Activated gamma-delta T cell treated with anti-CD3 and anti-CD28 coated beads, Interleukin-2, amount 50 U/mL, for 16 hours (primary cell): ENCODE results near the gene CDK17.
"Not testable (repeated sequence)": the region's sequence is repeated elsewhere in the genome, so short reads cannot be mapped to it uniquely, and the experiment has no call there.

Experiments
- DNase-seq: peaks from one replicate; pipeline ENCODE4 v3.0.0-alpha.2; 2020; ENCODE audit warnings: low read depth

CDK17 gene

DNA sequence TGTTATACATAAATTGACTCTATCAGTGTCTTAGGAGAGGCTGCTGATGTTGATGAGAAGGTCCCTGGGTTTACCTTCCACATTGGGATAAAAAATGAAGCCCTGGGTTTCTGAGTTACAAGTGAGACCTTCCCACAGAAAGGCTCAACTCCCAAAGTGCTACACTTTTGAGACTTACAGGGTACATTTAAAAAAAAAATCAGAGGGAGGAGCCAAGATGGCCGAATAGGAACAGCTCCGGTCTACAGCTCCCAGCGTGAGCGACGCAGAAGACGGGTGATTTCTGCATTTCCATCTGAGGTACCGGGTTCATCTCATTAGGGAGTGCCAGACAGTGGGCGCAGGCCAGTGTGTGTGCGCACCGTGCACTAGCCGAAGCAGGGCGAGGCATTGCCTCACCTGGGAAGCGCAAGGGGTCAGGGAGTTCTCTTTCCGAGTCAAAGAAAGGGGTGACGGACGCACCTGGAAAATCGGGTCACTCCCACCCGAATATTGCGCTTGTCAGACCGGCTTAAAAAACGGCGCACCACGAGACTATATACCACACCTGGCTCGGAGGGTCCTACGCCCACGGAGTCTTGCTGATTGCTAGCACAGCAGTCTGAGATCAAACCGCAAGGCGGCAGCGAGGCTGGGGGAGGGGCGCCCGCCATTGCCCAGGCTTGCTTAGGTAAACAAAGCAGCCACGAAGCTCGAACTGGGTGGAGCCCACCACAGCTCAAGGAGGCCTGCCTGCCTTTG is 84.3 kb downstream of the CDK17 start:
- not testable (repeated sequence) for DNase-seq

DNA sequence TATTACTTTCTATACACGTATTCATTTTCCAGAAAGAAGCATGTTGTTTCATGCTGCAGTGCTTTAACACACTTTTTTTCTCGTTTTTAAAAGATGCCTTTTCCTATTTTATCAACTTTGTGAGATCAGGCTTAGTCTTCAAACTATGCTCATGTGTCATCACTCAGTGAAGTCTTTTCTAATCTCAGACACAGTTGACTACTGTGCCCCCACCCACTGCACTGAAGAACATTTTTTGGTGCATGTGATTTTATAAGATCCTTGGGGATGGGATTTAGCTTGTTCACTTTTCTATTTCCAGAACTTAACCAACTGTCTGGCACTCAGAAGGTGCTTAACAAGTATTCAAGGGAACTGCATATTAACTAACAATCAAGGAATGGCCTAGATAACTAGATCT is 85.5 kb downstream of the CDK17 start:
- no peak for DNase-seq

DNA sequence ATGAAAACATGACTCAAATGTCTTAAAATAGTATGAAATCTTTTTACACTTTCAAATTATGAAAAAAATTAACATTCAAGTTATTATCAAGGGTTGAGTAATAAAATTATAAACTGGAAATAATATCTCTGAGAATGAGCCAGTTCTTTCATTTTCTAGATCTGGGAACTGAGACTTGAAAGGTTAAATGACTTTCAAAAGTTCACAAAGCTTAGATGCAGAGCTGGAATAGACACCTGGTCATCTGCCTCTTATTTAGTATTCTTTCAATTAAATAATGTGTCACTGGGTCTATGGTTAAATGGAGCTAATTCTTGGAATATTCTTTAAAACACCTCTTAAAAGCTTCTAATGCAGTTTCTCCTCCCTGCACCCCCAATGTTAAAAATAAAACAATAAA is 86.6 kb downstream of the CDK17 start:
- DNase-seq: no peak

DNA sequence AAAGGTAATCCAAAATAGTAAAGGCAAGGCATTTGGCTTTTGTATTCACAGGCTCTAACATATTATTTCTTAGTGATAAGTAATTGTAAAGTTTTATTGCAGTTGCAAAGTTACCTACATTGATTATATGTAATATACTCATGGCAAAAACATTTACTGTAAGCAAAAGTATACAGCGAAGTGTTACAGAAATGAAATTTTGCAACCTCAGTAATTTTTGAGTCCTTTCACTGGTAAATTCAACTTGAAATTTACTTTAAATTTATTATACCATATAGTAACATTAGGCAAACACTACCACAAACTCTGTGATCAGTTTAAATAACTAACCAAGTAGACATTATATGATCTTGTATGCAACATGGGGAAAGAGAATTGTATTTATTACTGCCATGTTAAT is 89.0 kb downstream of the CDK17 start:
- no peak for DNase-seq

DNA sequence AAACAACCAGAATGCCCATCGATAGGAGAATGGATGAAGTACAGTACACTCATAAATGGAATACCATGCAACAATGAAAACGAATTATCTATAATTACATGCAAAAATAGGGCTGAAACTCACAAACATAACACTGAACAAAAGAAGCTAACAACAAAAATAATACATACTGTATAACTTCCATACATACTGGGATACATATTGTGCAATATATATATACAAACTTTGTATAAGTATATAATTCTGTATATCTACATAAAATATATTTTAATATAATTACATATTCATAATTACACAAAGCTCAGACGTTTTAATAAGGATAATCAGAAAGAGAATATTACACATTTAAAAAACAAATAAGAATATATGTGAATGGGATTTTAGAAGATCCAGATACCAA is 90.2 kb downstream of the CDK17 start:
- no peak for DNase-seq

DNA sequence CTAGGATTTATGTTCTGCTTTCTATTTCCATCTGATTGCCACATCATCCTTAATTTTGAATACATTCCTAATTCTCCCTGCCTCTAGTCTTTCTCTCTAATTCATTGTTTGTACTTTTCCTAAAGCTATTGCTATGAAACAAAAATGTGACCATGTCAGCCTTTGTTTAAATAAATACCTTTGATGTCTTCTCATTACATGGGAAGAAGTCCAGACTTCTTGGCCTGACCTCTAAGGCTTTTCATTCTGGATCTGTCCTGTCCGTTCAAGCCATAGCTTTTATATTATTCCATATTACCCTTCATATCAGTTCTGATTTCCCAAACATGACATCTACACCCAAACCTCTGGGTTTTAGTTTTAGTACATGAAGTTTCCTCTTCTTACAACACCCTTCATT is 91.4 kb downstream of the CDK17 start:
- DNase-seq: no peak

DNA sequence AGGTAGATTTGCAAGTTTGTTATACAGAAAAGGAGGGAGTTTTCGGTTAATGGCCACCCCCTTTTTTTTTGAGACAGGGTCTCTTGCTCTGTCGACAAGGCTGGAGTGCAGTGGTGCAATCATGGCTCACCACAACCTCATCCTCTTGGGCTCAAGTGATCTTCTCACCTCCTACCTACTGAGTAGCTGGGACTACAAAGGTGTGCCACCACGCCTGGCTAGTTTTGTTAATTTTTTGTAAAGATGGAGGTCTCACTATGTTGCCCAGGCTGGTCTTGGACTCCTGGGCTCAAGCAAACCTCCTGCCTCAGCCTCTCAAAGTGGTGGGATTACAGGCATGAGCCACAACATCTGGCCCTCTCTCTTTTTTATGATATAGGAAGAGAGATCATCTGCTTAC is 94.6 kb downstream of the CDK17 start:
- no peak for DNase-seq

DNA sequence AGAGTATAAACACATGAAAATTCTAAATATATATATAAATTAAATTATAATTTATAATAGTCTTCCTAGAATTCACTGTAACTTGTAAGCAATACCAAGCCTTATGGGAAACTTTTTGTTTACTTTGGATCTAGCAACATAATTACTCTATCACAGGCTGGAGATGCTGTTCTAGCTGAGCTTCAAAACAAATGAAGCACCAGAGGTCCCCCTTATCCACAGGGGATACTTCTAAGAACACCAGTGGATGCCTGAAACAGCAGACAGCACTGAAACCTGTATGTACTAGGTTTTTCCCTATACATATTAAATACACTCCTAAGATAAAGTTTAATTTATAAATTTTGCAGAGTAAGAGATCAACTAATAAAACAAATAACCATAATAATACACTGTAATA is 96.6 kb downstream of the CDK17 start:
- no peak for DNase-seq

DNA sequence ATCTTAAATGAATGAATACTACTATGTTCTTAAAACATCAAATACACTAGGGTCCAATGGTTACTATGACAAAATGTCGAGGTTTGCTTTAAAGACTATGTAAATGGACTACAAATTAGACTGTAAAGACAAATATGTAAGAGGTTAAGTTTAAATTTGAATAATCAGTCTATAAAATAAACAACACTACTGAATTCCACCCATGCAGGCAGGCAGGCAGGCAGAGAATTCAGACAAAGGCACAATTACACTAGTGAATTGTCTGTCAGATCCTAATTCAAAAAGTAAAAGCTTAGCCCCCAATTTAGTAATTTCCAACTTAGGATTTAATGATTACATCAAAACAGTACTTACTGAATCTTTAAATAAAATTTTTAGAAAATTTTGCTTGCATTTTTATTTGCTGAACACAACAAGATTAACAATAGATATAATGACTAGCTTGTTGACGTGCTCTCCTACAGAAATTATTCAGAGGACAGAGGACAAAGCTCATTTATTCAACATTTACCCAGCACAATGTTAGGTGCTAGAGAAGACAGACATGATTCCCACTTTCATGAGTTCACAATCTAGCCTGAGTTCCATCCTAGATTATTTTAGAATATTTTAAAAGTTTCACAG is 97.4 kb downstream of the CDK17 start:
- no peak for DNase-seq

DNA sequence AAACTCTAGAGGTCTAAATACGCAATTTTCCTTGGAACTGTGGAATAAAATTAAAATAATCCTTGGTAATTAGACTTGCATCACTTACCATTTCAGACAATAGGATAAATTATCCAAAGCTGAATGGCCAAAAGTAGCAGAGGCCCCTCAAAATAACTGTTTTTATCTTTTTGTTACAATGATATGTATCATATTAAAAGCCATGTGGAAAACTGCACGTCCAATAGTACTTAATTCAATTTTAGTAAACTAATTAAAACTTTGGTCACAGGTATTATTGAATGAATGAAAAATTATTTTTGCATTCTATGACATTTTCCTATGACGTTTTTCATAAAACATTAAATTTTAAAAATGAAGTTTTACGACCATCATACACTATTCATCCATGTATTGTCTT is 98.5 kb downstream of the CDK17 start:
- DNase-seq: no peak

DNA sequence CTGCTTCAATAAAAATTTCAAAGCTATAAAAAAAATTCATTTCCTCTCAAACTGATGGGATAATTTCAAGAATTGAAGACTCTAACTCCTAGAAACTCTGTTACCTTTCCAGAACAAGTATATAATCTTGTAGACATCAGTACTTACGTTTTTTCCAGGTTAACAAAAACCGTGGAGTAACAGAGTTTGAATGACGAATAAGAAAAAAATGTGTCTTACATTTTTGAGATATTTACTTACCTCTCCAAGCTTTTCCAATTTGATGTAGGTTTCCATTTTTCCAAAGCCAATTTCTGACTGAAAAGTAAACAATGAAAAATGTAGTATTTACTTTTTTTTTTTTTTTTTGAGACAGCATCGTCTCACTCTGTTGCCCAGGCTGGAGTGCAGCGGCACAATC is 100.2 kb downstream of the CDK17 start:
- DNase-seq: no peak

DNA sequence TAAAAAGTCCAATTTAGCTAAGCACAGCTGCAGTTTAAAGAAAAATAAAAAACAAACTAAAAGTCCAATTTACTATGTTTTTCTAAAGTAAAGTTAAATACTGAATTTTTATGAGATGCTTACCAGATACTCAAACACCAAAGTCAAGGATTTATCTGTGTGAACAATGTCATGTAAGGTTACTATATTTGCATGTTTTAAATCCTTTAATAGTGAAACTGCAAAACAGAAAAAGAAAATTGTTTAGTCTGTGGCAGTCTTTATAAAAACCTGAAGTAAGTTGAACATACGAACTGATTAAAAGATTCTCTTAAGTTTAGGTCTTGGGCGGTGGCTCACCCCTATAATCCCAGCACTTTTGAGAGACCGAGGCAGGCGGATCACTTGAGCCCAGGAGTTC is 102.7 kb downstream of the CDK17 start:
- DNase-seq: no peak

DNA sequence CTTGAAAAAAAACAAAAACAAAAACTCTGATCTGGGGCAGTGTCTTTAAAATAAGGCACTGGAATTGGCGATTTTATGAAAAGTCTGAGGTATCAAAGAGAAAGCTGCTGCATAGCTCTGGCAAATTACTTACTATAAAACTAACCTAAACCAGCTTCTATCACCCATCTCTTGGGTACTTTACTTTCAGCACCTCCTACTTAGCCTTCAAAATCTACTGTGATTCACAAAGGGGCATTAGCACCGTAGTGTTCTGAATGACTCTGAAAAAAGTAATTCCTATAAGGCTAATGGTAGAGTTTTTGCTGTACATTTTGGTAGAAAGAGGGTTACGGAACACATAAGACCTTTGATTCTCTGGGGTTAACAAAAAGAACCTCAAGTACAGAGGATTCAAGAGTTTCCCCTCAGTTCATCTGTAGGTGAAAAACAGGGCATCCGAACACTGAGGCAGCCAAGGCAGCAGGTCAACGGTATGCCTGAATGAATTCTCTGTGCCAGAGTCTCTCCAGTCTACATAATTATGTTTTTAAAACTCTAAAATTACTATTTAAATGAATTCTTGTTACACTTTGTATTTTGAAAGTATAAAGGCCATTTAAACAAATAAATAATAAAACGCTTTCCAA is 104.6 kb downstream of the CDK17 start:
- no peak for DNase-seq

DNA sequence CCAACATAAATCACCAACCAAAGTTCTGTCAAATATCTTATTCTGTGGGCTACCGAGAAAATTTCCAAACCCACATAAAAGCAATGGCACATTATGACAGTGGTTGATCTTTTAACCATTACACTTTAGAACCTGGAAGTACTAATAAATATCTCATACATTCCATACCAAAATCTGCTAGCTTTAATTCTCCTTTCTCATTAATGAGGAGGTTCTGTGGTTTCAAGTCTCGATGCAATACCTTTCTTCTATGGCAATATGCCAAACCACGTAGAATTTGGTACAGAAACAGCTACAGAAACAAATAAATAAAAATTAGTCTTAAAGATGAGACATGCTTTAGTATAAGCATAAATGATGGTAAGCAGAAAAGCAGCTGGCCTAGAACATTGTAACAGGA is 105.4 kb downstream of the CDK17 start:
- no peak for DNase-seq

DNA sequence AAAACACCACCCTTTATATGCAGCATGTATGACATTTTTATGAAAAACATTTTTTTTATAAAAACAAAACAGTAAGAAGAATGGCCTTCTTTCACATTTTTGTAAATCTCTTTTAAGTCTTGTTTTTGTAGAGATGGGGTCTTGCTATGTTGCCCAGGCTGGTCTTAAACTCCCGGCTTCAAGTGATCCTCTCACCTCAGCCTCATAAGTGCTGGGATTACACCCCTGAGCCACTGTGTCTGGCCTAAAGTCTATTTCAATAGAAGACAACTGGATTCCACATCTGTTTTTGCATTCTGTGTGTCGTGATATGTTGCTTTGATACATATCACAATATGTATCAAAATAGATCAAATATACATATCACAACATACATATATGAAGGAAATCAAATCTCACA is 107.1 kb downstream of the CDK17 start:
- no peak for DNase-seq

DNA sequence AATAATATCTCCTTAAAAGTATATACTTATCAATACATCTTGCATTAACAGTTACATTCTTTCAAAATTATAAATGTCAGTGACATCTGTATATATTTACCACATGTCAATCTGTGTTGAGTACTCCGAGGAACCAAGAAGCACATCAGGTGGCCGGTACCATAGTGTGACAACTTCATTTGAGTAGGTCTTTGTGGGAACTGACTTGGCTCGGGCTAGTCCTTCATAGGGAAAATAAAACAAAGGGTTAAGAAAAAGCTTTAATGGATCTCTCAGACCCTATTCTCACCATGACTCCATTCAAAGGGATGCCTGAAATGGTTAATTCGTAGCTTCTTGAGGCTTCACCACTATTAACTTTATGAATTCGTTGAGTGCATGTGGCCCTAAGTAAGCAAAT is 111.2 kb downstream of the CDK17 start:
- no peak for DNase-seq

DNA sequence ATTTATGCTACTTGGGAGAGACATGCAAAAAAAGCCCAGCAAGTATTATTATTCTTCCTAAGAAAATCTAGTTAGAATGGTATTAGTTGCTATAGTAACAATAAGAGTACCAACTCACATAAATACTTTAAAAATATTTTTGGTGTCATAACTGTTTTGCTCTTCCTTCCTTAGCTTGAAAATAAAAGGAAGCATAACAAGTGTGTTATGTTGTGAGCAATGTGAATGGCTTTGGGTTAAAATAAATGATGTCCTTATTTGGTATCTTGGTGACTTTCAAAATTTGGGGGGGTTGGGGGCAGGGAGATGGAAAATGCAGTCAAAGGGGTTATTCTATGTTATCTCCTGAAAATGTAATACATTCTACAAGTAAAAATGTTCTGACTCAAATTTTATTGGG is 115.1 kb downstream of the CDK17 start:
- no peak for DNase-seq

DNA sequence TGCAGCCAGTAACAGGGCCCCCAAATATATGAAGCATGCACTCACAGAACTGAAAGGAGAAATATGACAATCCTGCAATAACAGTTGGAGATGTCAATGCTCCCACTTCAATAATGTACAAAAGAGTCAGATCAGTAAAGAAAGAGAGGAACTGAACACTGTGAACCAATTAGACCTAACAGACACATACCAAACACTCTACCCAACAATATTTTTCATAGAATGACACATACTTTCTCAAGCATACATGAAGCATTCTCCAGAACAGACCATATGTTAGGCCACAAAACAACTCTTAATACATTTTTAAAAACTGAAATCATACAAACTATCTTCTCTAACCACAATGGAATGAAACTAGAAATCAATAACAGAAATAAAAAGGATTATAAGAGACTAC is 125.9 kb downstream of the CDK17 start:
- DNase-seq: no peak

DNA sequence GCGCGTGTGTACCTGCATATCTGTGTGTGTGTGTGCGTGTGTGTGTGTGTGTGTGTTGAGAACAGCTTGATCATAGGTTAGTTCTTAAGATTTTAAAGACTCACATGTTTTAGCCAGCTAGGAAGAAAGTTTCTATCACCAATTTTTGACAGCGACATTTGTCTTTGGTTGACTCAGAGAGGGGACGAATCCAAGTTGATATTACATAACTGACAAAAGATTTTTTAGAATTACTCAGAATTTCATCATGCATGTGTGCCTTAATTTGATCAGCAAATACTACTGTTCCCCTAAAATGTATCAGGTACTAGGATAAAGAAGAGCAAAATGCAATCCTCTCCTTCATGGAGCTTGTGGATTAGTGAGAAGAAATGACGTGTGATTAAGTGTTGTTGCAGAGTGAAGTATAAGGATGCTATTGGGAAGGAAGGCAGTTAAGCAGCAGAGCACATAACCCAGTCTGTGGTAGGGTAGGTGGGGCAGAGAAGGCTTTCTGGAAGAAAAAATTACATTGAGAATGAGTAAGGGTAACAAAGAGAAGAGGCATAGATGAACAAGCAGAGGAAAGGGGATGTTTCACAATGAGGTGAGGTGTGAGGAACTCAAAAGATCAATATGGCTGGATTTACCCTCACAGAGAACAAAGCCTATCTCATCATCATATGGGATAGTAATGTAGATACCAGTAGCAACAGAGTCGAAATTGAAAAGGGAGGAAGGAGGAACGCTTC is 128.6 kb downstream of the CDK17 start:
- DNase-seq: no peak

DNA sequence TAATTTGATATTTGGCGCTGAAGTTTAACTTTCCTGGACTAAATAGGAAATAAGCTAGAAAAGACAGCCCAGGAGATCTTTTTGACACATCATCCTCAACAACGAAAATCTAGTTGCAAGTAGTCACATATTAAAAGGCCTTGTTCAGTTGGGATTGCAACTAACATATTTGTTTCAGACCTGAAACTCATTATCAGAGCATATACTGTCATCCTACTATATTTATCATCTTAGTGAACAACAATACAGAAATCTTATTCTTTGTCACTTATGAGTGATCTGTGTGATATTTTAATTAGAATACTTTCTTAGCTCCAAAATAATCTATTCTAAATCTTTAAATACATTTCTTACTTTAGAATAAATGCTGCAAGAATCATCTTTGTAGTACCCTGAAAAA is 134.0 kb downstream of the CDK17 start:
- DNase-seq: no peak

DNA sequence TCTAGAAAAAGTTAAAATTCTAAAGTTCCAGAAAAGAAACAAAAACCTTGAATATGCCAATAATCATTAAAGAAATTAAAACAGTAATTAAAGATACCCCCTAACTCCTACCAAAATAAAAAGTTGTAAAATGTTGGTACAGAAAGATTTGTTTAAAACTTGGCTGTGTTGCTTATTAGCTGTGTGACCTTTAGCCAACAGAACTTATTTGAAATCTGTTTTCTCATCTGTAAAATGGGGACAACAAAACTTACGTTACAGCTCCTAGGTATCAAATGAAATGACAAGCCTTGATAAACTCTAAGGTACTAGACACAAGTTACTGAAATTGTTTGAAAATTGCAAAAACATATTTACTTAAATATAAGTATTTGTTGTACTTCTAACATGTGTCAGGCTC is 134.4 kb downstream of the CDK17 start:
- DNase-seq: no peak

DNA sequence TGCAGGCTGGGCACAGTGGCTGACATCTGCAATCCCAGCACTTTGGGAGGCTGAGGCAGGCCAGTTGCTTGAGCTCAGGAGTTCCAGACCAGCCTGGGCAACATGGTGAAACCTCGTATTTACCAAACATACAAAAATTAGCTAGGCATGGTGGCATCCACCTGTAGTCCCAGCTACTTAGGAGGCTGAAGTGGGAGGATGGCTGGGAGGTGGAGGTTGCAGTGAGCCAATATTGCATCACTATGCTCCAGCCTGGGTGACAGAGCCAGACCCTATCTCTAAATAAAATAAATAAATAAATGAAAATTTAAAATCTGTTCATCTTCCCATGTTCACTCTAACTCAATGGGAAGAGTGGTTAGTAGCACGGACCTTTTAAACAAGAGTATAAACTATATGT is 134.8 kb downstream of the CDK17 start:
- no peak for DNase-seq

DNA sequence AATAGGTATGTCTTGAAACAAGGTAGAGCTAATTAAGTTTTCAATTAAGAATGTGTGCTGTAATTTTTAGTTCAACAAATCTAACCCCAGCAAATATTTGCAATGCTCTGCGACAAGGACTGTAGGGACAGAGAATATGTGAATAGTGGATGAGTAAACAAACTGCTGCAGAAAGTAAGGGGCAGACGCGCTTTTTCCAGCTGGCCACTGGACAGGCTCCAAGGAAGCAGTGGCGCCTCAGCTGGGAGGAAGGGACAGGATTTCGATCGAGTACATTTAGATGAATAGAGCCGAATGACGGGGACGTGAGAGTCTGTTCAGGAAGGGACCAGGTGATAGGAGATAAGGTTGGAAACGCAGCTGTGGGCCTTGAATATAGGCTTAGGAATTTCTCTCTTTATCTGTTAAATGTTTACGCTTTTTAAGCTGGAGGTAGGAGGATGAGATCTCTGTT is 136.8 kb downstream of the CDK17 start:
- no peak for DNase-seq
